Left kidney (tissue), 2 donors: ENCODE measurements around the gene PERM1. TPM values are rescaled to one million over a fixed set of nuclear protein-coding genes. Genes with fewer than 3 reads are reported as not detected.
A peak's percentile ranks its signal among the peaks of the same experiment; 100 is the strongest.
"Not testable (repeated sequence)": the region's sequence is repeated elsewhere in the genome, so short reads cannot be mapped to it uniquely, and the experiment has no call there.

ENCODE experiments used
- DNase-seq: peaks from one replicate; pipeline ENCODE4 v3.0.0-alpha.2; 2013
- polyA plus RNA-seq: library from polyadenylated mRNA; unstranded; fragments of 120-200 nt; gene quantifications from one replicate; pipeline ENCODE4 v1.2.1, GENCODE V29; 2013; ENCODE audit not compliant: insufficient read length

PERM1 gene
- polyA plus RNA-seq, 1 donor = 0.12 TPM

DNA sequence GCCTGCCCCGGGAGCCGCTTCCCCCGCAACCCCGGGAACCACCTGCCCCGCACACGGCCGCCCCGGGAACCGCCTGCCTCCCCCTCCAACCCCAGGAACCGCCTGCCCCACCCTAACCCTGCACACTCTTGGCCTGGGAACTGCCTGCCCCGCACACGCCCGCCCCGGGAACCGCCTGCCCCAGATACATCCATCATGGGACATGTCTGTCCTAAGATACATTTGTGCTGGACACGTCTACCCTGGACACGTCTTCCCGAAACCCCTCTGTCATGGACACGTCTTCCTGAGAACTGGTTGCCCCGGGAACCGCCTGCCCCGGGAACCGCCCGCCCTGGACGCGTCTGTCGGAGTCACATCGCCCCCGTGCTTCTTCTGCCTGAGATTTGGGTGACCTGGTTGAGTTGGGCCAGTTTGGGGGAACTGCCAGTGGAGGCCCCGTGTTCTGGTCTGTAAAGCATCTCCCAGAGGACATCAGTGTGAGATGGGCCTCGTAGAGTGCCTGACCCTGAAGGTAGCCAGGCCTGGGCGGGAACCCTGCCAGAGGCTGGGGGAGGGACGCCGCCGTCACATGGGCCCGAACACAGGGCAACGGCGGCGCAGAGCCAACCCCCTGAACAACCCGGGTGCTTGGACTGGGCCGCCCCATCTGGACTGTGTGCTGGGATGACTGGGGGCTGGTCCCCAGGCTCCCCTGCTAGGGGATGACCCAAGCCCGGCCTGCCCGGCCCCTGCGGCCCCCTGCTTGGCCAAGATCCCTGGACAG, 3.6 kb downstream of the PERM1 start:
- no peak for DNase-seq

DNA sequence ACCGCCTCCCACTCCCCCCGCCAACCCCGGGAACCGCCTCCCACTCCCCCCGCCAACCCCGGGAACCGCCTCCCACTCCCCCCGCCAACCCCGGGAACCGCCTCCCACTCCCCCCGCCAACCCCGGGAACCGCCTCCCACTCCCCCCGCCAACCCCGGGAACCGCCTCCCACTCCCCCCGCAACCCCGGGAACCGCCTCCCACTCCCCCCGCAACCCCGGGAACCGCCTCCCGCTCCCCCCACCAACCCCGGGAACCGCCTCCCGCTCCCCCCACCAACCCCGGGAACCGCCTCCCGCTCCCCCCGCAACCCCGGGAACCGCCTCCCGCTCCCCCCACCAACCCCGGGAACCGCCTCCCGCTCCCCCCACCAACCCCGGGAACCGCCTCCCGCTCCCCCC, 5.1 kb downstream of the PERM1 start:
- DNase-seq = not testable (repeated sequence)

DNA sequence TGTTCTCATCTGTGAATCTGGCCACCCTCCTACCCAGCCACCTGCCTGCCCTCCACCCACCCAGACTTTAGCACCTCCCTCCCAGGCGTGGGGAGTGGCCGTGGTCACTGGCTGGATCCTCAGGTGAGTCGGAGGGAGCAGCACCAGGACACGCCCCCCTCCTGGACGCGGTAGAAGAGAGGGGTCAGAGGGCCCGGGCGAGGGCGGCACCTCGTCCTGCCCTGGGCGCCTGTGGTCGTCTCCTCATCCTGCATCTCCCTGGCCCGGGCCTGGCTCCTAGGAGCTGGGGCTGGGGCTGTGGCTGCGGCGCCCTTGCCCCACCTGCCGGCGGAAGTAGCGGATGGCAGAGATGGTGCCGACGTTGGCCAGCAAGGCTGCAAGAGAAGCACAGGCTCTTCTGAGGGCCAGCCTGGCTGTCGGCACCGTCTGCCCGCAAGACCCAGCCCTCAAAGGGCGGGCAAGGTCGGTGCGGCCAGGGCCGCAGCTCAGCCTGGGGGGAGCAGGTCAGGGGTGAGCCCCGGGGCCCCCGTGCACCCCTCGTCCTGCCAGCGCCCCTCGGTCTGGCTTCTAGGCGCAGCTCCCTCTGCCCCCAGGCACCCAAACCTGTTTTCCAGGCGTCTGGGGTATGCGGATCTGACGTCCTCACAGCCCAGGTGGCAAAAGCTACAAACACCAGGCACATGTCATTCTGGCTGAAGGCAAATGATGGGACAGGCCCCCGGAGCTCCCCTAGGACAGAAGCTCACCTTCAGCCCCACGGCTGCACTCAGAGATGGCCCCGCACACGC, 5.8 kb downstream of the PERM1 start:
- peak; percentile 59 for DNase-seq

DNA sequence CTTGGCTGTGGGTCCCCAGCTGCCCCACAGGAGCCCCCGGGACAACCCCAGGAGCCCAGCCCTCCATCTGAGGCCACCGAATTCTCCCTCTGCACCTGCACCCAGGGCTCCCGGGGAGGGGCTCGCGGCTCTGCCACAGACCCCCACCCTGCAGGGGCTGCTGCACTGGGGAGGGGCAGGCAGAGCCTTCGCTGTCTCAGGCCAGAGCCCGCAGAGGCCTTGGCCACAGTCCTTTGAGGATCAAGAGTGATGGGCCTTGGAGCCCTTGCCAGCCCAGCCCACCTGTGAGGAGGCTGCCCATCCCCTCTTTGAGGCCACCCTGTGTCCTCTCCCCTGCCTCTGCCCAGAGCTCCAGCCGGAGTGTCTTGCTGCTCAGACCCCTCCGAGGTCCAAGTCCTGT, 6.5 kb downstream of the PERM1 start:
- DNase-seq = no peak

DNA sequence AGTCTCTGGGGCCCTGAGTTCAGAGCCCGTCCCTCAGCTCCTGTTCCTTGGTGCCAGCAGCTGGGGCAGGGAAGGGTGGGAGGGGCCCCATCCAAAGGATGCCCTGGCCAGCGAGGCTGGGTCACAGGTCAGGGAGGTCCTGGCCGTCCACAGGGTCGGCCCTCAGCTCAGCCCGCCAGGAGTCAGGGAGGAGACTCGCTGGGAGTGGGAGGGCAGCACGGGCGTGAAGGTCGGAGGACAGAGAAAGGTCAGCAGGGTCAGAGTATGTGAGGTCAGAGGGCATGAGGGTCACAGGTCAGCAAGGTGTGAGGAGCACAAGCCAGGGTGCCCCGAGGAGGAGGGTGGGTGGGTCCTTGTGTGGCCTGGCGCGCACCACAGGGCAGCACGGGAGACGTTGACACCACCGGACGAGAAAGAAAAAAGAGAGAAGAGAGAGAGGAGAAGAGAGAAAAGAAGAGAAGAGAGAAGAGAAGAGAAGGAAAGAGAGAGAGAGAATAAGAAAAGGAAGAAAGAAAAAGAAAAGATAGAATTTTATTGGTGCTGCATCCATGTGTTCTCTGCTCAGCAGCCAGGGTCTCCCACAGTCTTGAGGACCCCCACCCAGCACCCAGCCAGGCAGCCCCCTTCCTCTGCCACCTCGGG, 7.1 kb downstream of the PERM1 start:
- no peak for DNase-seq

DNA sequence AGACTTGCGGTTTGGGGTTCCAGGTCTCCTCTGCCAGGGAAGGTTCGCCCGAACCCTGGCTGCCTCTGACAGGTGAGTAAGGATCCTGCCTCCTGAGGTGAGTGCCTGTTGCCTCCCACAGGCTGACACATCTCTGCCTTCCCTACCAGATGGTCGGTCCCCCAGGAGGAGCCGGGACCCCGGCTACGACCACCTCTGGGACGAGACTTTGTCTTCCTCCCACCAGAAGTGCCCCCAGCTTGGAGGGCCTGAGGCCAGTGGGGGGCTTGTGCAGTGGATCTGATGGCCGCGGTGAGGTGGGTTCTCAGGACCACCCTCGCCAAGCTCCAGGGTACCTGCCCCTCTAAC, 7.6 kb downstream of the PERM1 start:
- DNase-seq = no peak

DNA sequence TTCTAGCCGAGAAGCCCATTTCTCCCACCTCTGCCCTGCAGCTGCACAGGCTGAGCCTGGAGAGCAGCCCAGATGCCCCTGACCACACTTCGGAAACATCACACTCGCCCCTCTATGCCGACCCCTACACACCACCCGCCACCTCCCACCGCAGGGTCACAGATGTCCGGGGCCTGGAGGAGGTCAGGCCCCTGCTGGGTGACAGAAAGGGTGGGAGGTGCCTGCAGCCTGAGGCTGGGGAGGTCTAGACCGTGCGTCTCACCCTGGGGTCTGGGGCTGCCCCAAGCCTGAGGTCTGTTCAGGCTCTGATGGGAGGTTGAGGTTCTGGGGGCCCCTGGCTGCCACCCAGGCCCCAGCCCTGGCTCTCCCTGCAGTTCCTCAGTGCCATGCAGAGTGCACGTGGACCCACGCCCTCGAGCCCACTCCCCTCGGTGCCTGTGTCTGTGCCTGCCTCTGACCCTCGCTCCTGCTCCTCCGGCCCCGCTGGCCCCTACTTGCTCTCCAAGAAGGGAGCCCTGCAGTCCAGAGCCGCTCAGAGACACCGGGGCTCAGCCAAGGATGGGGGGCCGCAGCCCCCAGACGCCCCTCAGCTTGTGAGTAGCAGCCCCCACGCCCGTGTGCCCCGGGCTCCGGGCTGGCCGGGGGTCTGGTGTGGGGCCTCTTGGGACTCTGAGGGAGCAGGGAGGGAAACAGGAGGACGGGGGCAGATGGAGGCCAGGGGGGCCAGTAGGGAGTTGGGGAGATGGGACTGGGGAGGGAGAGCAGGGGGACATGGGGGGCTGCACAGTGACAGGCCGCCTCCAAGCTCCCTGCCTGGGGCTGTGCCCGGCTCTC, 8.2 kb downstream of the PERM1 start:
- DNase-seq = no peak

DNA sequence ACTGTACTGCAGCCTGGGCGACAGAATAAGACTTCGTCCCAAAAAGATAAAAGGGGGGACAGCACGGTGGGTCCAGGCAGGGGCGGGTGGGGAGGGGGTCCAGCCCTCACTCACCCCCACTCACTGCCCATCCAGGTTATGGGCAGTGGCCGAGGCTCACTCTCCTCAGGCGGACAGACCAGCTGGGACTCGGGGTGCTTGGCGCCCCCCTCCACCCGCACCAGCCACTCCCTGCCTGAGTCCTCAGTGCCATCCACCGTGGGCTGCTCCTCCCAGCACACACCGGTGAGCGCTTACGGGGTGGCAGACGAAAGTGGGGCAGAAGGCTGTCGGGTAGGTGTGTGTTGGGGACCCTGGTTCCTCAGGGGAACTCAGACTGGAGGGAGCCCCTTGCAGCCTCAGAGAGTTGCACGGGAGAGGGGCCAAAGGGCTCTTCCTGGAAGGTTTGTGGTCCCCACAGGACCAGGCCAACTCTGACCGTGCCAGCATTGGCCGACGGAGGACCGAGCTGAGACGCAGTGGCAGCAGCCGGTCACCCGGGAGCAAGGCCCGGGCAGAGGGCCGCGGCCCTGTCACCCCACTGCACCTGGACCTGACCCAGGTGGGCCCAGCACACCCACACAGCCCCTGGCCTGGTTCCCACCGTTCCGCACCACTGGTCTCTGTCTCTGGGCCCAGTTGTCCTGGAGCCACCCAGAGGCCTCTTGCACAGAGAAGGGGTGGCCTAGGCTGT, 9.0 kb downstream of the PERM1 start:
- no peak for DNase-seq

DNA sequence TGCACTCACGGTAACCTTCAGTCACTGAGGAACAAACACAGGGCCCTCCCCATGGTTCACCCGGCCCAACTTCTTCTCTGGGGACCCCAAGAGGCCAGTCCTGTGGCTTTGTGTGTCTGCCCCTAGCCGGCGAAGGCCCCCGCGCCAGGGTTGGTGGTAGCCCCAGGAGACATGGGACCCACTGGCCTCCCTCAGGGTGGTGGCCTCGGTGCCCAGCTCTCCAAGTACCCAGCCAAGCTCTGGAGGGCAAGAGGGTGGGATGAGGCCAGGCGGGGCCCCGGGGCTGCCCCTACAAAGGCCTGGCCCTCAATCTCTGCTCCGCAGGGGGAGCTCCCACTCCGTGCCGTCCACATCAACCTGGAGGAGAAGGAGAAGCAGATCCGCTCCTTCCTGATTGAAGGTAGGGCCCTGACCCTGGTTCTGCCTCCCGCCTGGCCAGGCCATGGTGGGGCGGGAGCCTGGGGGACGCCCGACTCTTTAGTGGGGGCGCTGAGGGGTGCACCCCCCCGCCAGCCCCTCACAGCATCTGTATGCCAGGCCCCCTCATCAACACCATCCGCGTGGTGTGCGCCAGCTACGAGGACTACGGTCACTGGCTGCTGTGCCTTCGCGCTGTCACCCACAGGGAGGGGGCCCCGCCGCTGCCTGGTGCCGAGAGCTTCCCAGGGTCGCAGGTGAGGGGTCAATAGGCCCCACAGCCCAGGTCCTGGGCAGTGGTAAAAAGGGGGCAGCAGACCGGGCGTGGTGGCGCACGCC, 10.0 kb downstream of the PERM1 start:
- no peak for DNase-seq

DNA sequence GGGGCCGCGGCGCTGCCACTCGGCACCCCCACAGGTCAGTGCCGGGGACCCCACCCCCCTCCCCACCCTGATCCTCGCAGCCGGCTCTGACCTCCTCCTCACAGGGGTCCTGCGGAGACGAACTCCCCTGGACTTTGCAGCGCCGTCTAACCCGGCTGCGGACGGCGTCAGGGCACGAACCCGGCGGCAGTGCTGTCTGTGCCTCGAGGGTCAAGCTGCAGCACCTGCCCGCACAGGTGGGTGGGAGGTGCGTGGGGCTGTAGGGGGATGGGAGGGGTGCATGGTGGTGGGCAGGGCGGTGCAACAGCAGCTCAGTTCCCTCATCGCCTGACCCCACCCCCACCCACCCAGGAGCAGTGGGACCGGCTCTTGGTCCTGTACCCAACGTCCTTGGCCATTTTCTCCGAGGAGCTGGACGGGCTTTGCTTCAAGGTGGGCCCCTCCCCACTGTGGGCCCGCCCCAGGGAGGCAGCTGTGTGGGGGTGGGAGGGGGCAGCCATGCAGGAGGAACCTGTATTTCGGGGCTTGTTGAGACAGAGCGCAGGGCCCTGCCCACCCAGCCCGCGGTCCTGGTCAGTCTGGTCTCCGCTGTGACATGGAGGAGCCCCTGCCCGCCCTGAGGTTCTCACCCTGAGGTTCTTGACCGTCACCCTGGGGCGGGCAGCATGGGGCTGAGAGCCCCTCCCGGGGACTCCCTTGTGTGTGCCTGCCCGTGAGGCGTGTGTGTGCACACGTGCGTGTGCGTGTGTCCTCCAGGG, 10.7 kb downstream of the PERM1 start:
- no peak for DNase-seq

DNA sequence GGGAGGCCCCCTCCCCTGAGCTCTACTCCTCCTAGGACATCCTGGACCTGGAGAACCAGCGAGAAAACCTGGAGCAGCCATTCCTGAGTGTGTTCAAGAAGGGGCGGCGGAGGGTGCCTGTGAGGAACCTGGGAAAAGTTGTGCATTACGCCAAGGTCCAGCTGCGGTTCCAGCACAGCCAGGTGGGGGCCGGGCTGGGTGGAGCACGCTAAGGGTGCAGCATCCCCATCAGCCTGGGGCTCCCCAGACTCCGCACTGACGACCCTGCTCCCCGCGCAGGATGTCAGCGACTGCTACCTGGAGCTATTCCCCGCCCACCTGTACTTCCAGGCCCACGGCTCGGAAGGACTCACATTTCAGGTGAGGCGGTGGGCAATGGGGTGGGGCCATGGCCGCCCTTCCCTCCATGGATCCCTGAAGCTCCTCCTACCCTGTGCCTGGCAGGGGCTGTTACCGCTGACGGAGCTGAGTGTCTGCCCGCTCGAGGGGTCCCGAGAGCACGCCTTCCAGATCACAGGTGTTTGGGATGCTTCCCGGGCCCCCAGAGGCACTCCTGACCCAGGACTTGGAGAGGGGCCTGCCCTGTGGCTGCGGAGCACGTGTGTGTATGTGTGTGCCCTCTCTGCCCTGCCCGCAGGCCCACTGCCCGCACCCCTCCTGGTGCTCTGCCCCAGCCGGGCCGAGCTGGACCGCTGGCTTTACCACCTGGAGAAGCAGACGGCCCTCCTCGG, 11.5 kb downstream of the PERM1 start:
- no peak for DNase-seq

DNA sequence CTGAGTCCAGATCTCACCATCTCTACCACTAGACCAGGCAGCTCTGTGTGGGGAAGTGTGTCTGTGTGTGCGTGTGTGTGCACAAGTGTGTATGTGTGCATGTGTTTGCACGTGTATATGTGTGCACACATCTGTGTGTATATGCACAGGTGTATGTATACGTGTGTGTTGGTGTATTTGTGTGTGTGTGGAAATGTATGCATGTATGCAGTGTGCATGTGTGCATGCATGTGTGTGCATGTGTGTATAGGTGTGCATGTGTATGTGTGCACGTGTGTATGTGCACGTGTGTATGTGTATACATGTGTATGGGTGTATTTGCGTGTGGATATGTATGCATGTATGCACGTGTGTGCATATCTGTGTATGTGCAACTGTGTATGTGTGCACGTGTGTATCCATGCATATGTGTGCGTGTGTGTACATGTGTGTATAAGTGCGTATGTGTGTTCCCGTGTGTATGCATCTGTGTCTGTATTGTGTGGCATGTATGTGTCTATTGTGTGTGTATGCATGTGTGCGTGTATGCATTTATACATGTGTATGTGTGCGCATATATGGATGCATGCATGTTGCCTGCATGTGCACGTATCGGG, 12.5 kb downstream of the PERM1 start:
- no peak for DNase-seq

DNA sequence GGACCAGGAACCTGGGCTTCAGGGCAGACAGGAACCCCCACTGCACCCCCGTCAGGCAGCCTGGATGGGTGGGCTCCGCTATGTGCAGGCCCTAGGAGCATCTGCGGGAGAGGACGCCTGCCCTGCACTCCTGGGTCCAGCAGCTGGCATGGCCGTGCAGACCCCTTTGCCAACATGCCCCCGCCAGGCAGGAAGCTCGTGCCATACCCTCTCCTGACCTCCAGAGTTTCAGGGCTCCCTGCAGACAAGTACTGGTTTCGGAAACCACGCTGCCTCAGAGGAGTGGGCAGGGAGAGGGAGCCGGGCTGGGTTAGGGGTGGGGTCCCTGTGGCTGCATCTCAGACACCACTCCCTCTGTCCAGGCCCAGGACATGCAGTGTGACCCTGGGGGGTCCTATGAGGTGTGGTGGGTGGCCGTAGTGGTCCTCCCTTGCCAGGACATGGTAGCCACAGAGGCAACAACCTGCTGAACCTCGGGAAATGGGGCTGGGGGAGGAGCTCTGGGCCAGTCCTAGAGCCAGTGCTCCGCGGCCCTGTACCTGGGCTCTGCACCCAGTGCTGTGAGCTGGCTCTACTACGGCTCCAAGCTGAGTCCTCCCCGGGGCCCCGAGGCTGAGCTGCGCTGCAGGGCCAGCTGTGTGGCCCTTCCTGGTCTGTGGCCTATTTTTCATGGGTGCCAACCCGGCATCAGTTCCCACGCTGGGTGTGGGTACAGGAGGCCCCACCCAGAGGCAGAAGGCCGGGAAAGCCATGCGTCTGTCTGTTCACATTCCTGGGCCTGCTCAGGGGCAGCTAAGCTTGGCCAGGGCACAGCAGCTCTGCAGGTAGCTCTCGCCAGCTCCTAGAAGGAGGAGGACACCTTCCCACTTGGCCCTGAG, 14.2 kb downstream of the PERM1 start:
- no peak for DNase-seq

DNA sequence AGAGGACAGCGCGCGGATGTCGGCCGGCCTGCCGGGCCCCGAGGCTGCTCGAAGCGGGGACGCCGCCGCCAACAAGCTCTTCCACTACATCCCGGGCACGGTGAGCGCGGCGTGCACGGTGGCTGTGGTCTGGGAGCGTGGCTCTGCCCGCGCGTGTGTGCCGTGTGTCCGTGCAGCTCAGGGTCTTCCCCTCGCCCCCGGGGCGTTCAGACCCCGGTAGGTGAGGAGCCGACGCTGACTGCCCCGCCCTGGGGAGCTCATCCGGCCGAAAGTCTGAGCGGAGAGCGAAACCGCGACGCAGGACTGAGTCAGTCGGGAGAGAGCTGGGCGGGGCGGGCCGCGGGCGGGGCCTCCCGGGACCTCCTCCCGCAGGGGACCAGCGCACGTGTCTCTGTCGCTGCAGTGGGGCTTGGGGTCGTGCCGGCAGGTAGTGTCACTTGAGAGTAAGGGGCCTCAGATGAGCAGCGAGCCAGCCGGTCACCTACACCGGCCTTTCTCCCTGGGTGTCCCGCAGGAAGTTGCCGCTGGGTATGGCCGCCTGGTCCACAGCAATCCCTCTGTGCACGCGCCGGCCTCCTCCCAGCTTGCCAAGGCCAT, 15.1 kb downstream of the PERM1 start:
- no peak for DNase-seq

DNA sequence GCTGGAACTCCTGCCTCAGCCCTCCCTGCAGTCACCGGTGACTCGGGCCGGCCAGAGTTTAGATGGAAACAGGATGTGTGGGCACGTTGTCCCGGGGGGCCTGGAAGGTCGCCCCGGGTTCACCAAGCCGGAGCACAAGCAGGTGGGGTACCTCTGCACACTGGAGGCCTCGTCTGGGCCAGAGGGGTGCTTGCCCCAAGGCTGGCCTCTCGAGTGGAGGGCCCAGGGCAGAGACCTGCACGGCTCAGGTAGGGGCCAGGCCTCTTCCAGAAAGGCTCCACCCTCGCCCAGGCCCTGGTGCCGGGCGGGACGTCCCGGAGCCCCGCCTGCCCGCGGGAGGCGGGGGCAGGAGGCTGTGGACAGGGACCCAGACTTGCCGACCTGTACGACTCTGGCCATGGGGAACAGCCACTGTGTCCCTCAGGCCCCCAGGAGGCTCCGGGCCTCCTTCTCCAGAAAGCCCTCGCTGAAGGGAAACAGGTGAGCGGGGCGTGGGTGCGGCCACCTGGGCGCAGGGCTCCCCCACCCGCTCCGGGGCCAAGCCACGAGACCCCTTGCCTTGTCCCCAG, 15.7 kb downstream of the PERM1 start, which contains the start of gene PLEKHN1:
Gene PLEKHN1, plus strand, starts transcription at position 348 of the 569 bp plus-strand sequence. Its CDS starts 50 bp downstream, at position 398.
- DNase-seq = no peak

DNA sequence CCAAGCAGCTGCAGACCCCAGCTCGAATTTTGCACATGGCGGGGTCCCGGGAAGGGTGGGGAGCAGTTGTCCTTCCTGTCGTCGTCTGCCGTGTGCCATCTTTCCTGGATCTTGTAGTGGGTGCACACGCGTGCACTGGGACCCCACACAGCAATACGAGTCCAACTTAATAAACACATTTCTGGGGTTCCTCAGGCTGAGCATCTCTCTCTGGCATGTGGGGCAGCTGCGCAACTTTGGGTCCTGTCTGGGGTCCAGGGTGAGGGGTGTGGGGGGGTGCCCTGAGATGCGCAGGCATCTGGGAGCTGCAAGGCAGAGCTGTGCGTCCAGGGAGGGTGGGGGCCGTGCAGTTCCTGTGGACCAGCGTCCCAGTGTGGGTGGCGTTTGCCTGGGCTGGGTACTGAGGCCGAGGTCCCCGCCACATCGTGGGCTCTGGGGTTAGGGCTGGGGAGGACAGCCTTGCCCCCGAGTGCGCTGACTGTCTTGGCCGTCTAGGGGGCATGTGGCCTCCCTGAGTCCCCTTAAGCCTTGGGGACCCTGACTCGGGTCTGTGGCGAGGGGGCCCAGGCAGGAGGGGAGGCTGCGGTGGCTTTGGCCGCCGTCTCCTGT, 16.3 kb downstream of the PERM1 start:
- DNase-seq = no peak
